HepG2 (cell line): Measurements from ENCODE around the gene ZKSCAN1. TPM values are rescaled to one million over a fixed set of nuclear protein-coding genes. Genes with fewer than 3 reads are reported as not detected.

Experiments used
- ATAC-seq: fragments of 200-7000 bp; cut with Tn5 transposase; 3 replicates; pipeline ENCODE4 v1.9.1; 2020; ENCODE audit warnings: mild to moderate bottlenecking, moderate library complexity
- BruUV-seq: library from RNA; stranded (reverse); fragments of 400-500 nt; replicated peaks from 2 replicates; lab custom pipeline; 2021; lab: Mats Ljungman, UMichigan
- CTCF ChIA-PET: fragments of 300-600 bp; formaldehyde crosslinking; extraction: SDS; loops from one replicate; lab custom pipeline; 2021; ENCODE audit warnings: low total read pairs, inconsistent platforms, low intra/inter-chr PET ratio; lab: Yijun Ruan, JAX
- POLR2A ChIA-PET: fragments of 350-600 bp; sonication (Branson Sonifier 250); formaldehyde crosslinking; loops from one replicate; lab custom pipeline; 2020; ENCODE audit warnings: antibody characterized with exemption, inconsistent platforms; lab: Yijun Ruan, JAX
- DNase-seq: peaks from one replicate; pipeline ENCODE4 v3.0.0-alpha.2; 2015; ENCODE audit warnings: low spot score
- FAIRE-seq: peaks from 3 replicates; lab custom pipeline; 2011; peaks lifted over from hg19 to GRCh38; lab: Jason Lieb, UNC
- H2AFZ ChIP-seq: one replicate; pipeline ENCODE4 v1.6.1; 2011; ENCODE audit warnings: low read length, inconsistent platforms
- H3K27ac ChIP-seq: fragments of 300-600 bp; 3 replicates; pipeline ENCODE4 v1.8.0; 2011; ENCODE audit warnings: mixed run types, mild to moderate bottlenecking, mixed read lengths, low read length, inconsistent platforms; ENCODE audit not compliant: insufficient read depth; ENCODE audit errors: extremely low read length
- H3K27me3 ChIP-seq, 2 experiments: fragments of 200-600 bp in 1 of 2; 2 replicates in 1 of 2; 3 replicates in 1 of 2; pipeline versions ENCODE4 v1.6.0 to v1.8.0; 2011; ENCODE audit warnings: low read length in 2 of 2, mild to moderate bottlenecking in 2 of 2, moderate library complexity in 2 of 2, inconsistent platforms in 1 of 2; ENCODE audit not compliant: insufficient read depth in 2 of 2, control insufficient read depth in 1 of 2
- H3K36me3 ChIP-seq, 2 experiments: fragments of 200-600 bp in 1 of 2; replicated peaks in 1 of 2; 2 replicates in 1 of 2; 3 replicates in 1 of 2; pipeline versions ENCODE4 v1.5.1 to v1.8.0; 2011; ENCODE audit warnings: low read length in 2 of 2, inconsistent platforms in 1 of 2; ENCODE audit not compliant: insufficient read depth in 2 of 2, control insufficient read depth in 1 of 2
- H3K4me1 ChIP-seq: 2 replicates; pipeline ENCODE4 v1.5.1; 2012; ENCODE audit warnings: low read length, inconsistent platforms; ENCODE audit not compliant: insufficient read depth
- H3K4me2 ChIP-seq: 2 replicates; pipeline ENCODE4 v1.6.0; 2011; ENCODE audit warnings: low read depth, low read length, inconsistent platforms
- H3K4me3 ChIP-seq, 3 experiments: fragments of 200-600 bp in 1 of 3; sonication (generic), shearing (Covaris generic) in 1 of 3; replicated peaks in 1 of 3; 2 replicates each; pipeline ENCODE4 v1.5.1; 2011 to 2016; ENCODE audit warnings: low read length in 3 of 3, inconsistent platforms in 2 of 3, low read depth in 2 of 3, mild to moderate bottlenecking in 2 of 3, control low read depth in 1 of 3, mixed read lengths in 1 of 3; ENCODE audit not compliant: insufficient read depth in 1 of 3
- H3K79me2 ChIP-seq: one replicate; pipeline ENCODE4 v1.6.1; 2011; ENCODE audit warnings: low read length, inconsistent platforms; ENCODE audit not compliant: insufficient read depth
- H3K9ac ChIP-seq: 2 replicates; pipeline ENCODE4 v1.6.0; 2011; ENCODE audit warnings: mild to moderate bottlenecking, low read depth, low read length, inconsistent platforms; ENCODE audit not compliant: insufficient read depth
- H3K9me3 ChIP-seq: 2 replicates; pipeline ENCODE4 v1.5.1; 2012; ENCODE audit warnings: mild to moderate bottlenecking, low read length
- H4K20me1 ChIP-seq: 2 replicates; pipeline ENCODE4 v1.6.0; 2011; ENCODE audit warnings: inconsistent platforms, mild to moderate bottlenecking, low read length, moderate library complexity; ENCODE audit not compliant: insufficient read depth
- ATM ChIP-seq: fragments of 450-650 bp; IDR thresholded peaks from 2 replicates; pipeline ENCODE4 v1.7.1; 2017; ENCODE audit warnings: mild to moderate bottlenecking, borderline replicate concordance
- CHD2 ChIP-seq: IDR thresholded peaks from 2 replicates; pipeline ENCODE4 v1.6.1; 2011; ENCODE audit warnings: low read depth, low read length, improper control_type of control experiment
- GATAD1 ChIP-seq: IDR thresholded peaks from 2 replicates; pipeline ENCODE4 v1.6.1; 2016; ENCODE audit warnings: missing genetic modification reagents, missing compliant biosample characterization
- JDP2 ChIP-seq: sonication (generic); formaldehyde crosslinking; IDR thresholded peaks from 2 replicates; pipeline ENCODE4 v1.8.1; 2022; ENCODE audit warnings: missing genetic modification reagents, borderline replicate concordance
- NCOA2 ChIP-seq: sonication (generic); formaldehyde crosslinking; IDR thresholded peaks from 2 replicates; pipeline ENCODE4 v1.8.0; 2022; ENCODE audit warnings: inconsistent platforms
- NFE2L1 ChIP-seq: sonication (generic); formaldehyde crosslinking; IDR thresholded peaks from 2 replicates; pipeline ENCODE4 v1.4.0; 2020; ENCODE audit warnings: missing genetic modification reagents, mild to moderate bottlenecking, borderline replicate concordance
- ONECUT2 ChIP-seq: sonication (generic); formaldehyde crosslinking; IDR thresholded peaks from 2 replicates; pipeline ENCODE4 v1.4.0; 2020; ENCODE audit warnings: missing genetic modification reagents
- RBFOX2 ChIP-seq: fragments of 200-400 bp; formaldehyde crosslinking; IDR thresholded peaks from 2 replicates; pipeline ENCODE4 v1.6.1; 2017; ENCODE audit warnings: low read depth, mild to moderate bottlenecking, low read length
- SETDB1 ChIP-seq: sonication (generic); formaldehyde crosslinking; IDR thresholded peaks from 2 replicates; pipeline ENCODE4 v1.5.1; 2020; ENCODE audit warnings: missing genetic modification reagents, mild to moderate bottlenecking, borderline replicate concordance
- TMF1 ChIP-seq: sonication (generic); formaldehyde crosslinking; IDR thresholded peaks from 2 replicates; pipeline ENCODE4 v1.8.1; 2022; ENCODE audit warnings: low read depth, missing genetic modification reagents
- TSC22D2 ChIP-seq: sonication (generic); formaldehyde crosslinking; IDR thresholded peaks from 2 replicates; pipeline ENCODE4 v1.5.1; 2020; ENCODE audit warnings: missing genetic modification reagents, mild to moderate bottlenecking, borderline replicate concordance
- ZBTB3 ChIP-seq: sonication (generic); formaldehyde crosslinking; IDR thresholded peaks from 2 replicates; pipeline ENCODE4 v1.4.0; 2020; ENCODE audit warnings: low read depth, mild to moderate bottlenecking, moderate library complexity, missing genetic modification reagents, borderline replicate concordance
- ZFP82 ChIP-seq: sonication (generic); formaldehyde crosslinking; IDR thresholded peaks from 2 replicates; pipeline ENCODE4 v1.5.1; 2020; ENCODE audit warnings: mild to moderate bottlenecking, missing genetic modification reagents, borderline replicate concordance
- WGBS: methylation state at CpG from one replicate; pipeline ENCODE4 v1.1.6; 2017; ENCODE audit warnings: low lambda C conversion rate; 5-methylcytosine and 5-hydroxymethylcytosine counted together
- in situ Hi-C: cut with HindIII; loops from 2 replicates; pipeline ENCODE4 v1.10.0; 2017; ENCODE audit warnings: low pct_unique_long_range_greater_than_20kb; ENCODE audit not compliant: extremely low pct_ligation_motif_present
- intact Hi-C: fragments of 100-400 bp; cut with micrococcal nuclease; formaldehyde crosslinking; loops from one replicate; pipeline ENCODE4 v1.10.0; 2022; ENCODE audit not compliant: unreplicated experiment
- polyA plus RNA-seq, 8 experiments: library from polyadenylated mRNA; depleted of rRNA in 3 of 8; stranded (reverse) in 7 of 8; unstranded in 1 of 8; fragments of >200 nt; fragmentation: Illumina TruSeq in 4 of 8; extraction: Trizol in 4 of 8; gene quantifications; 2 replicates each; pipeline versions ENCODE4 v1.2.1 to v1.2.3, GENCODE V29; 2011 to 2016; ENCODE audit warnings: low read depth in 4 of 8, missing spikeins in 1 of 8, mixed read lengths in 1 of 8; ENCODE audit not compliant: insufficient read depth in 1 of 8
- total RNA-seq, 5 experiments: library from RNA; depleted of rRNA; stranded (reverse); fragments of >200 nt; fragmentation: Illumina TruSeq; extraction: Trizol; gene quantifications; 2 replicates each; pipeline ENCODE4 v1.2.3, GENCODE V29; 2016; ENCODE audit warnings: low read depth in 1 of 5
- TF ChIP-seq, protein P1 (sequence below): sonication (generic); formaldehyde crosslinking; IDR thresholded peaks from 2 replicates; pipeline ENCODE4 v1.8.0; 2022; ENCODE audit warnings: missing genetic modification reagents, mild to moderate bottlenecking, moderate library complexity, borderline replicate concordance
- TF ChIP-seq, protein P2 (sequence below): sonication (generic); formaldehyde crosslinking; conservative IDR thresholded peaks from 2 replicates; pipeline ENCODE4 v1.4.0; 2020; ENCODE audit warnings: missing genetic modification reagents

ZKSCAN1 gene
- total and polyA plus RNA-seq, 2 of the 13 experiments (the other 11 are each of a cell fraction or from before 2014, with no cell fraction given): 46.4 to 60.6 TPM

DNA sequence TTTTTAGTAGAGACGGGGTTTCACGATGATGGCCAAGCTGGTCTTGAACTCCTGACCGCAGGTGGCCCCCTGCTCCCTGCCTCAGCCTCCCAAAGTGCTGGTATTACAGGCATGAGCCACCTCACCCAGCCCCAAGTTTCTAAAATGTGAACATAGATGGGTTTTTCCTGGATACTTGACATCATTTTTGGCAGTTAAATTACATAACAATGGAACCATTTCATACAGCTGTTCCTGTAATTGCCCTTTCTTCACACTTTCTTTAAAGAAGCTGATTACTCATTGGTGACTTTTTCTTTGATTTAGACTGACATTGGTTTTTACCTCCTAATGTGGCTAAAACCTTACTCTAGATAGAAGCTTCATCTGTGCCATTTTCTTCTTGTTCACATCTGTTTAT, 5.9 kb downstream of the ZKSCAN1 start:
- peaks cover 28% of the 10 kb centered on the region for H4K20me1 ChIP-seq
- H2AFZ ChIP-seq: no peak overlapping the region
- no peak overlapping the region for H3K9ac ChIP-seq
- H3K4me3 ChIP-seq: no peak overlapping the region
- ATAC-seq (no peak), FAIRE-seq (no peak), DNase-seq (no peak)
- no peaks in the 10 kb centered on the region for H3K9me3 ChIP-seq
- no peak overlapping the region for H3K27ac ChIP-seq
- H3K4me2 ChIP-seq: no peak overlapping the region
- CTCF ChIA-PET: no interaction called here
- in situ Hi-C loops: no loop called here
- POLR2A ChIA-PET: interaction anchor here (2.2 to 3.1 kb wide), 3 partner anchors 17 to 29 kb away, joined by 6 to 28 read pairs (median 9); partner anchors contain the start of gene ZSCAN21
- peaks cover 72% of the 10 kb centered on the region for H3K79me2 ChIP-seq
- no TSS peak for BruUV-seq
- H3K36me3 ChIP-seq: peaks cover 16 to 50% of the 10 kb centered on the region in 2 experiments
- TF ChIP-seq CHD2 (no peak), ONECUT2 (CRISPR knock-in tag) (no peak), GATAD1 (no peak), ZBTB3 (CRISPR knock-in tag) (no peak), RBFOX2 (0 out of 2 replicates have a peak, but pooled peaks have one; percentile 16), ZFP82 (CRISPR knock-in tag) (no peak)
- TF ChIP-seq, all 625 proteins: peak for 1
- Histone ChIP-seq H3K27me3 (no peaks in the 10 kb centered on the region; a peak in 1 of 5 replicates), H3K4me1 (peaks cover 74% of the 10 kb centered on the region)
- 97% methylated on average over 3 of the region's 3 CpGs for WGBS
- intact Hi-C loops: no loop called here

DNA sequence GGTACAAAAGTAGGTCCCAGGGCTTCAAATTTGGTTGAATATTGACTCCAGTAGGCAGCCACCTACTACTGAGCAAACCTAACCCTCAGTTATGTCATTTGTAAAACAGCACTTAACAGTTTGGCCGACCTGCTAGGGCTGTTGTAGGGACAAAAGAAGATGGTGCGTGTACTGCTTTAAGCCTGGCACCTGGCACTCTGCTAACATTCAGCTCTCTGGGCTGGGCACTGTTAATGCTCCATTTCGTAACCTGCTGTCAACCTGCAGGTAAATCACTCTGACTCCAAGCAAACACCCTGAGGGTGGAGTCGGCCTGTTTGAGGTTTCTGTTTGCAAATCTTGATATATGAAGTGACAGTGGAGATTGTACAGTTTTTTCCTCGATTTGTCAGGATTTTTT, 7.2 kb downstream of the ZKSCAN1 start:
- Histone ChIP-seq H3K79me2 (peaks cover 59% of the 10 kb centered on the region), H3K4me1 (peaks cover 78% of the 10 kb centered on the region), H3K27ac (peak overlapping the region; percentile 28), H3K9me3 (no peaks in the 10 kb centered on the region), H3K9ac (no peak overlapping the region), H3K36me3 (peaks cover 19 to 58% of the 10 kb centered on the region in 2 experiments), H2AFZ (no peak overlapping the region), H3K27me3 (no peaks in the 10 kb centered on the region), H3K4me2 (peak overlapping the region; percentile 33; the same call in 1 of the 2 replicates), H4K20me1 (peaks cover 24% of the 10 kb centered on the region), H3K4me3 (no peak overlapping the region)
- DNase-seq (peak; percentile 63), ATAC-seq (peak; percentile 63), FAIRE-seq (peak; percentile 40)
- intact Hi-C loops: no loop called here
- 43% methylated on average over 5 of the region's 5 CpGs for WGBS
- ChIA-PET POLR2A (interaction anchor here (0.9 to 3.1 kb wide), 5 partner anchors 15 to 78 kb away, joined by 3 to 28 read pairs (median 5); no protein-coding TSS in a partner anchor), CTCF (no interaction called here)
- BruUV-seq: no TSS peak
- in situ Hi-C loops: no loop called here
- TF ChIP-seq NFE2L1 (CRISPR knock-in tag) (no peak), JDP2 (CRISPR knock-in tag) (no peak), SETDB1 (CRISPR knock-in tag) (no peak), NCOA2 (CRISPR knock-in tag) (peak; percentile 19; the same call in 1 of the 2 replicates), TMF1 (no peak), TSC22D2 (CRISPR knock-in tag) (no peak), ATM (no peak)
- TF ChIP-seq, protein P1, sequence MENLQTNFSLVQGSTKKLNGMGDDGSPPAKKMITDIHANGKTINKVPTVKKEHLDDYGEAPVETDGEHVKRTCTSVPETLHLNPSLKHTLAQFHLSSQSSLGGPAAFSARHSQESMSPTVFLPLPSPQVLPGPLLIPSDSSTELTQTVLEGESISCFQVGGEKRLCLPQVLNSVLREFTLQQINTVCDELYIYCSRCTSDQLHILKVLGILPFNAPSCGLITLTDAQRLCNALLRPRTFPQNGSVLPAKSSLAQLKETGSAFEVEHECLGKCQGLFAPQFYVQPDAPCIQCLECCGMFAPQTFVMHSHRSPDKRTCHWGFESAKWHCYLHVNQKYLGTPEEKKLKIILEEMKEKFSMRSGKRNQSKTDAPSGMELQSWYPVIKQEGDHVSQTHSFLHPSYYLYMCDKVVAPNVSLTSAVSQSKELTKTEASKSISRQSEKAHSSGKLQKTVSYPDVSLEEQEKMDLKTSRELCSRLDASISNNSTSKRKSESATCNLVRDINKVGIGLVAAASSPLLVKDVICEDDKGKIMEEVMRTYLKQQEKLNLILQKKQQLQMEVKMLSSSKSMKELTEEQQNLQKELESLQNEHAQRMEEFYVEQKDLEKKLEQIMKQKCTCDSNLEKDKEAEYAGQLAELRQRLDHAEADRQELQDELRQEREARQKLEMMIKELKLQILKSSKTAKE: no peak
- TF ChIP-seq, protein P2, sequence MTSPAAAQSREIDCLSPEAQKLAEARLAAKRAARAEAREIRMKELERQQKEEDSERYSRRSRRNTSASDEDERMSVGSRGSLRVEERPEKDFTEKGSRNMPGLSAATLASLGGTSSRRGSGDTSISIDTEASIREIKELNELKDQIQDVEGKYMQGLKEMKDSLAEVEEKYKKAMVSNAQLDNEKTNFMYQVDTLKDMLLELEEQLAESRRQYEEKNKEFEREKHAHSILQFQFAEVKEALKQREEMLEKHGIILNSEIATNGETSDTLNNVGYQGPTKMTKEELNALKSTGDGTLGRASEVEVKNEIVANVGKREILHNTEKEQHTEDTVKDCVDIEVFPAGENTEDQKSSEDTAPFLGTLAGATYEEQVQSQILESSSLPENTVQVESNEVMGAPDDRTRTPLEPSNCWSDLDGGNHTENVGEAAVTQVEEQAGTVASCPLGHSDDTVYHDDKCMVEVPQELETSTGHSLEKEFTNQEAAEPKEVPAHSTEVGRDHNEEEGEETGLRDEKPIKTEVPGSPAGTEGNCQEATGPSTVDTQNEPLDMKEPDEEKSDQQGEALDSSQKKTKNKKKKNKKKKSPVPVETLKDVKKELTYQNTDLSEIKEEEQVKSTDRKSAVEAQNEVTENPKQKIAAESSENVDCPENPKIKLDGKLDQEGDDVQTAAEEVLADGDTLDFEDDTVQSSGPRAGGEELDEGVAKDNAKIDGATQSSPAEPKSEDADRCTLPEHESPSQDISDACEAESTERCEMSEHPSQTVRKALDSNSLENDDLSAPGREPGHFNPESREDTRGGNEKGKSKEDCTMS (CRISPR knock-in tag): no peak
